ENCODE results near the gene SHPK.

SHPK gene

DNA sequence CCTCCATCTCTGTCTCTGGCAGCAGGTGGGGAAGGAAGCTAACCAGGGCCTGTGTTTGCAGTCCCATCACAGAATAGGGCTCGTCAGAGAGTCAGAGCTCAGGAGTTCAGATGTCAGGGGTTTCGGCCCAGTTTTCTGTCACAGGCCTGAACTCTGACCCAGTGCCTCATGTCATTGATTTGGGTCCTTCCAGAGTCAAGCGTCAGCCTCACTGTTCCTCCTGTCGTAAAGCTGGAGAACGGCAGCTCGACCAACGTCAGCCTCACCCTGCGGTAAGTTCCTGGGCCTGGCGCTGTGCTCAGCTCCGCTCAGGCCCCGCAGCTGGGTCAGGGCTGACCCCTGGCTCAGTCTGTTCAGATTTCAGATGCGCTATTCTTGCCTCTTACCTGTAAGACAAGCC lies 11.2 kb upstream of the SHPK start:
- Histone ChIP-seq H3K23ac (ENCODE audit: low read depth, low read length, poor library complexity) (no peak overlapping the region), H3K18ac (ENCODE audit: low read length) (no peak overlapping the region), H2BK12ac (ENCODE audit: low read length) (no peak overlapping the region), H3K4ac (ENCODE audit: low read length) (no peak overlapping the region), H3K4me1 (ENCODE audit: control insufficient read depth in 2 of 2, insufficient read depth in 1 of 2, low read depth in 1 of 2, low read length in 2 of 2) (peaks cover 0 to 6% of the 10 kb centered on the region in 2 donors), H3K4me3 (ENCODE audit: low read length in 2 of 2) (no peak overlapping the region), H2BK5ac (ENCODE audit: low read length) (no peak overlapping the region), H2AK5ac (ENCODE audit: low read depth, low read length) (no peak overlapping the region), H4K91ac (ENCODE audit: low read depth, low read length, poor library complexity) (no peak overlapping the region), H3K36me3 (replicated peaks in 1 of 2; ENCODE audit: control insufficient read depth in 2 of 2, insufficient read depth in 2 of 2, low read length in 2 of 2) (peaks cover 5 to 37% of the 10 kb centered on the region in 2 donors), H2BK120ac (ENCODE audit: low read depth, low read length) (no peak overlapping the region), H4K8ac (ENCODE audit: low read depth, low read length) (no peak overlapping the region), H3K79me1 (ENCODE audit: low read depth, low read length) (no peaks in the 10 kb centered on the region), H3K27me3 (ENCODE audit: control insufficient read depth in 3 of 3, insufficient read depth in 3 of 3, low read depth in 1 of 3, low read length in 3 of 3) (no peaks in the 10 kb centered on the region), H2BK15ac (ENCODE audit: low read length) (no peak overlapping the region), H3K9me3 (replicated peaks in 1 of 2; ENCODE audit: control insufficient read depth in 2 of 2, insufficient read depth in 1 of 2, low read depth in 1 of 2, low read length in 2 of 2) (no peaks in the 10 kb centered on the region), H3K14ac (ENCODE audit: low read length) (no peak overlapping the region), H3K4me2 (ENCODE audit: insufficient read depth, low read length, poor library complexity, severe bottlenecking) (no peak overlapping the region), H3K27ac (replicated peaks; ENCODE audit: low read length) (no peak overlapping the region), H3K9ac (ENCODE audit: low read depth, low read length, poor library complexity) (no peak overlapping the region), H2AFZ (ENCODE audit: low read length) (no peak overlapping the region)
- WGBS, 2 donors (ENCODE audit: extremely low coverage in 2 of 2, insufficient read length in 2 of 2, insufficient replicate concordance in 1 of 2) = no CpG with 5 or more reads among the region's 12 CpGs
- no peak for DNase-seq (ENCODE audit: low spot score)

DNA sequence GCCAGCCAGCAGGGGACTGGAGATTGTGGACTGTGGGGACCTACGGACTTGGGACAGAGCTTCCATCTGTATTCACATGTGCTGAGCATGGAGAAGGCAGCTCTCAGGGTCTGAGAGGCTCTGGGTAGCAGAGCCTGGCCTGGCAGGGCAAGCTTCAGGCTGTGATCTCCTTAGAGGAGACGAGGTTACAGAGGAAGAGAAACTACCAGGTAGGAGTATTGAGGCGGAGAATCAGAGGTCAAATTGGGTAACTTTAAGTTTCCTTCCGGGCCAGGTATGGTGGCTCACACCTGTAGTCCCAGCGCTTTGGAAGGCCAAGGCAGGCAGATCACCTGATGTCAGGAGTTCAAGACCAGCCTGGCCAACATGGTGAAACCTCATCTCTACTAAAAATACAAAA lies 9.3 kb upstream of the SHPK start:
- Histone ChIP-seq H3K4me1 (ENCODE audit: control insufficient read depth in 2 of 2, insufficient read depth in 1 of 2, low read depth in 1 of 2, low read length in 2 of 2) (peaks cover 0 to 15% of the 10 kb centered on the region in 2 donors), H2BK5ac (ENCODE audit: low read length) (no peak overlapping the region), H3K4me2 (ENCODE audit: insufficient read depth, low read length, poor library complexity, severe bottlenecking) (no peak overlapping the region), H3K14ac (ENCODE audit: low read length) (no peak overlapping the region), H3K9me3 (replicated peaks in 1 of 2; ENCODE audit: control insufficient read depth in 2 of 2, insufficient read depth in 1 of 2, low read depth in 1 of 2, low read length in 2 of 2) (no peaks in the 10 kb centered on the region), H2BK12ac (ENCODE audit: low read length) (no peak overlapping the region), H3K4me3 (ENCODE audit: low read length in 2 of 2) (no peak overlapping the region), H3K27ac (replicated peaks; ENCODE audit: low read length) (no peak overlapping the region), H3K23ac (ENCODE audit: low read depth, low read length, poor library complexity) (no peak overlapping the region), H4K8ac (ENCODE audit: low read depth, low read length) (no peak overlapping the region), H3K18ac (ENCODE audit: low read length) (no peak overlapping the region), H3K9ac (ENCODE audit: low read depth, low read length, poor library complexity) (no peak overlapping the region), H3K4ac (ENCODE audit: low read length) (no peak overlapping the region), H3K36me3 (replicated peaks in 1 of 2; ENCODE audit: control insufficient read depth in 2 of 2, insufficient read depth in 2 of 2, low read length in 2 of 2) (peaks cover 7 to 41% of the 10 kb centered on the region in 2 donors), H2AK5ac (ENCODE audit: low read depth, low read length) (no peak overlapping the region), H4K91ac (ENCODE audit: low read depth, low read length, poor library complexity) (no peak overlapping the region), H3K79me1 (ENCODE audit: low read depth, low read length) (peaks cover 3% of the 10 kb centered on the region), H3K27me3 (ENCODE audit: control insufficient read depth in 3 of 3, insufficient read depth in 3 of 3, low read depth in 1 of 3, low read length in 3 of 3) (no peaks in the 10 kb centered on the region), H2AFZ (ENCODE audit: low read length) (no peak overlapping the region), H2BK15ac (ENCODE audit: low read length) (no peak overlapping the region), H2BK120ac (ENCODE audit: low read depth, low read length) (no peak overlapping the region)
- no CpG with 5 or more reads among the region's 5 CpGs for WGBS, 2 donors (ENCODE audit: extremely low coverage in 2 of 2, insufficient read length in 2 of 2, insufficient replicate concordance in 1 of 2)
- DNase-seq (ENCODE audit: low spot score) = no peak

DNA sequence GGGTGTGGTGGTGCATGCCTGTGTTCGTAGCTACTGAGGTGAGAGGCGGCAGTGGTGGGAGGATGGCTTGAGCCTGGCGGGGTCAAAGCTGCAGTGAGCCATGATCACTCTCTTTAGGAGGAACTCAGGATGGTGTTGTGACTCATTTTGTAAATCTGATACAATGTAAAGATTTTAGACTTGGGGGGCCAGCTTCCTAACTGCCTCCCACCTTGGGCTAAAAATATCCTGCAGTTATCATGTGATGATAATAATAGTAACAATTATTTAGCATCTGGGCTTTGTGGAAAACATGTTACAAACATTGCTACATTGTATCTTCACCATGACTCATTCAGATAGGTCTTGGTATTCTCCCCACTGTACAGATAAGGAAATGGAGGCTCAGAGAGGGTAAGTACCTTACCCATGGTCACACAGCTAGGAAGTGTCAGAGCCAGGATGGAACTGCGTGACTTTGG lies 7.9 kb upstream of the SHPK start:
- H3K9ac ChIP-seq (ENCODE audit: low read depth, low read length, poor library complexity) = no peak overlapping the region
- H3K4me1 ChIP-seq (ENCODE audit: control insufficient read depth in 2 of 2, insufficient read depth in 1 of 2, low read depth in 1 of 2, low read length in 2 of 2) = peaks cover 0 to 25% of the 10 kb centered on the region in 2 donors
- peaks cover 7 to 36% of the 10 kb centered on the region in 2 donors for H3K36me3 ChIP-seq (replicated peaks in 1 of 2; ENCODE audit: control insufficient read depth in 2 of 2, insufficient read depth in 2 of 2, low read length in 2 of 2)
- no peak overlapping the region for H3K18ac ChIP-seq (ENCODE audit: low read length)
- H3K79me1 ChIP-seq (ENCODE audit: low read depth, low read length) = peaks cover 3% of the 10 kb centered on the region
- no CpG with 5 or more reads among the region's 4 CpGs for WGBS, 2 donors (ENCODE audit: extremely low coverage in 2 of 2, insufficient read length in 2 of 2, insufficient replicate concordance in 1 of 2)
- no peak overlapping the region for H4K91ac ChIP-seq (ENCODE audit: low read depth, low read length, poor library complexity)
- no peak overlapping the region for H2BK120ac ChIP-seq (ENCODE audit: low read depth, low read length)
- H2AK5ac ChIP-seq (ENCODE audit: low read depth, low read length) = no peak overlapping the region
- H3K9me3 ChIP-seq (replicated peaks in 1 of 2; ENCODE audit: control insufficient read depth in 2 of 2, insufficient read depth in 1 of 2, low read depth in 1 of 2, low read length in 2 of 2) = no peaks in the 10 kb centered on the region
- no peak overlapping the region for H3K23ac ChIP-seq (ENCODE audit: low read depth, low read length, poor library complexity)
- no peak for DNase-seq (ENCODE audit: low spot score)
- H3K4me3 ChIP-seq (ENCODE audit: low read length in 2 of 2) = no peak overlapping the region
- no peak overlapping the region for H2BK15ac ChIP-seq (ENCODE audit: low read length)
- no peak overlapping the region for H3K4ac ChIP-seq (ENCODE audit: low read length)
- no peak overlapping the region for H3K4me2 ChIP-seq (ENCODE audit: insufficient read depth, low read length, poor library complexity, severe bottlenecking)
- H3K14ac ChIP-seq (ENCODE audit: low read length) = no peak overlapping the region
- no peaks in the 10 kb centered on the region for H3K27me3 ChIP-seq (ENCODE audit: control insufficient read depth in 3 of 3, insufficient read depth in 3 of 3, low read depth in 1 of 3, low read length in 3 of 3)
- no peak overlapping the region for H2AFZ ChIP-seq (ENCODE audit: low read length)
- H2BK12ac ChIP-seq (ENCODE audit: low read length) = no peak overlapping the region
- H3K27ac ChIP-seq (replicated peaks; ENCODE audit: low read length) = no peak overlapping the region
- H2BK5ac ChIP-seq (ENCODE audit: low read length) = no peak overlapping the region
- no peak overlapping the region for H4K8ac ChIP-seq (ENCODE audit: low read depth, low read length)

- Histone ChIP-seq H3K27me3 (ENCODE audit: control insufficient read depth in 3 of 3, insufficient read depth in 3 of 3, low read depth in 1 of 3, low read length in 3 of 3) (no peaks in the 10 kb centered on the region), H3K9ac (ENCODE audit: low read depth, low read length, poor library complexity) (no peak overlapping the region), H2AK5ac (ENCODE audit: low read depth, low read length) (no peak overlapping the region), H3K9me3 (replicated peaks in 1 of 2; ENCODE audit: control insufficient read depth in 2 of 2, insufficient read depth in 1 of 2, low read depth in 1 of 2, low read length in 2 of 2) (no peaks in the 10 kb centered on the region), H2BK15ac (ENCODE audit: low read length) (no peak overlapping the region), H3K18ac (ENCODE audit: low read length) (no peak overlapping the region), H3K4me1 (ENCODE audit: control insufficient read depth in 2 of 2, insufficient read depth in 1 of 2, low read depth in 1 of 2, low read length in 2 of 2) (peaks cover 2 to 25% of the 10 kb centered on the region in 2 donors), H3K14ac (ENCODE audit: low read length) (no peak overlapping the region), H4K8ac (ENCODE audit: low read depth, low read length) (no peak overlapping the region), H2AFZ (ENCODE audit: low read length) (no peak overlapping the region), H4K91ac (ENCODE audit: low read depth, low read length, poor library complexity) (no peak overlapping the region), H3K23ac (ENCODE audit: low read depth, low read length, poor library complexity) (no peak overlapping the region), H3K4ac (ENCODE audit: low read length) (no peak overlapping the region), H3K36me3 (replicated peaks in 1 of 2; ENCODE audit: control insufficient read depth in 2 of 2, insufficient read depth in 2 of 2, low read length in 2 of 2) (peaks cover 4 to 29% of the 10 kb centered on the region in 2 donors), H3K4me2 (ENCODE audit: insufficient read depth, low read length, poor library complexity, severe bottlenecking) (no peak overlapping the region), H3K27ac (replicated peaks; ENCODE audit: low read length) (no peak overlapping the region), H3K79me1 (ENCODE audit: low read depth, low read length) (peaks cover 6% of the 10 kb centered on the region), H3K4me3 (ENCODE audit: low read length in 2 of 2) (no peak overlapping the region), H2BK120ac (ENCODE audit: low read depth, low read length) (no peak overlapping the region), H2BK5ac (ENCODE audit: low read length) (no peak overlapping the region), H2BK12ac (ENCODE audit: low read length) (no peak overlapping the region)
- no CpG with 5 or more reads among the region's 19 CpGs for WGBS, 2 donors (ENCODE audit: extremely low coverage in 2 of 2, insufficient read length in 2 of 2, insufficient replicate concordance in 1 of 2)
- no peak for DNase-seq (ENCODE audit: low spot score)
Measured at GRCh38 chr17:3641717-3642486, 5.9 kb upstream of the SHPK start.

Data from neuronal stem cell (in vitro differentiated cells).